SU-DHL-6 (cell line): Measurements from ENCODE around the gene OSBP.

Experiments used
- CTCF ChIP-seq: fragments of 200-600 bp; sonication (generic); IDR thresholded peaks from one replicate; pipeline ENCODE4 v1.5.1; 2017; ENCODE audit warnings: antibody characterized with exemption, mild to moderate bottlenecking, low read length, moderate library complexity; ENCODE audit not compliant: insufficient read depth, poor library complexity, severe bottlenecking
- EZH2phosphoT487 ChIP-seq: fragments of 200-600 bp; sonication (generic), shearing (Covaris generic); conservative IDR thresholded peaks from 2 replicates; pipeline ENCODE4 v1.6.1; 2018; ENCODE audit warnings: mild to moderate bottlenecking, antibody characterized with exemption, low read length, moderate library complexity, mixed read lengths

DNA sequence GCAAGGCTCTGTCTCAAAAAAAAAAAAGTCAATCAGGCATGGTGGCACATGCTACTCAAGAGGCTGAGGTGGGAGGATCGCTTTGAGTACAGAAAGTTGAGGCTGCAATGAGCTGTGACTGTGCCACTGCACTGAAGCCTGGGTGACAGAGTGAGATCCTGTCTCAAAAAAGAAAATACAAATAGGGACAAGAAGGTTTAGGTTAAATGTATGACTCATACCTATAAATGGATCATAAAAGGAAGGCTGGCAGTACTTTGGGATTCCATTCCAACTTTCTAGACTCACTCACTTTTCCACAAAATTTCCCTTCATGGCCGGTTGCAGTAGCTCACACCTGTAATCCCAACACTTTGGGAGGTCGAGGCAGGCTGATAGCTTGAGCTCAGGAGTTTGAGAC is 25.6 kb upstream of the OSBP start:
- TF ChIP-seq CTCF (no peak), EZH2phosphoT487 (no peak)
